GM20000 (cell line): ENCODE results near the gene WWOX.

ENCODE experiments used
- DNase-seq: peaks from one replicate; pipeline ENCODE4 v3.0.0; 2012; ENCODE audit warnings: low spot score
- CTCF ChIP-seq: IDR thresholded peaks from 2 replicates; pipeline ENCODE4 v1.5.1; 2012; ENCODE audit warnings: mild to moderate bottlenecking, control low read depth; ENCODE audit errors: extremely low read depth, missing control alignments

Gene WWOX

DNA sequence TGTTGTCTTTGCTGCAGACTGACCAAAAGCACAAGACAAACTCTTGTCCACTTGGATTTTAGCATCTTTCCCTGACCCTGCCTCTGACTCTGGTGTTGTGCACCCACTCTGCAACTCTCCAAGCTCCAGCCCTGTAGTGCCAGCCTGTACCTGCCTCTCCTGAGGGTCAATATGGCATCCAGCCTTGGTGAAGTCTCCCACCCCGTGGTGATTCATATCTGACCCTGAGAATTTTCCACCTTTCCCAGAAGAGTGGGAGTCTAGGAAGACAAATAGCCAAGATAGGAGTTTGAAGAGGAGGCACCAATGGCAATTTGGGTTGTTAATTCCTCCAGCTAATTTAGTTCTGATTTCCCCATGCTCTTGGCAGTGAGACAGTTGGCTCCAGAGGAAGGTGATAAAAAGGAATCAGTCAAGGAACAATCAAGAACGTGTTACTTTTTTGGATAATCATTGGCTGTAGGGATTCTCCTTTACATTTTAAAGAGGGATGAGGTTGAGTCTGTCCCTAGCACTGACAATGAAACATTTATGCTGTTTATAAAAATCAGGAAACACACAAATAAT is 1085.1 kb downstream of the WWOX start:
- no peak for TF ChIP-seq CTCF
- DNase-seq = no peak

DNA sequence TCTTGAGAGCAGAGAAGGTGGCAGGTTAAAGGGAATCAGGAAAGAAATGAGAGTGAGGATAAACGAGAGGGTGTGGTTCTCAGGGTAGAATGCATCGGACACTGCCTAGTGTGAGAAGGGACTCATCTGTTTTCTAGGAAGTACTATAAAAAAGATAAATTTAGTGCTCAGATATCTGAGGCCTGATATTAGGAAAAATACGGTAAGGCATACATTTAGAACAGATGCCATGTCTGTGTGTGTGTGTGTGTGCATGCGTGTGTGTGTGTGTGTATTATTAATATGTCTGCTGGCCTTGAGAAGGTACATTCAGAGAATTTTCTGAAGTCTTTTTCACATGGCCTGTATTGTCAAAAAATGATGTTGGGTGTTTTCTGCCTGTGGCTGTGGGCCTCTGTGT is 1086.3 kb downstream of the WWOX start:
- TF ChIP-seq CTCF = no peak
- DNase-seq = no peak

DNA sequence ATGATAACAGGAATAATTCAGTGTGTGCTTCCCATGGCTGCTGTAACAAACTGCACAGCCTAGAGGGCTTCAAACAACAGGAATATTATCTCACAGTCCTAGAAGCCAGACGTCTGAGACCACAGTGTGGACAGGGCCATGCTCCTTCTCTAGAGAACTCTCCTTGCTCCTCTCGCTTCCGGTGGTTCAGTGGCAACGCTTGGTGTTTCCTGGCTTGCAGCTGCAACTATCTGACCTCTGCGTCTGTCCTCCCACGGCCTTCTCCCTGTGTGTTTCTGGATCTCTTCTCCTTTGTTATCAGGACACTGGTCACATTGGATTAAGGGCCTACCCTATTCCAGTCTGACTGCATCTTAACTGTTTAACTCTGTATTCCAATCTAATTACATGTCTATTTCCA is 1086.7 kb downstream of the WWOX start:
- no peak for TF ChIP-seq CTCF
- DNase-seq = no peak

GRCh38 chr16:79188115-79188738 is 1088.8 kb downstream of the WWOX start:
- DNase-seq = no peak

DNA sequence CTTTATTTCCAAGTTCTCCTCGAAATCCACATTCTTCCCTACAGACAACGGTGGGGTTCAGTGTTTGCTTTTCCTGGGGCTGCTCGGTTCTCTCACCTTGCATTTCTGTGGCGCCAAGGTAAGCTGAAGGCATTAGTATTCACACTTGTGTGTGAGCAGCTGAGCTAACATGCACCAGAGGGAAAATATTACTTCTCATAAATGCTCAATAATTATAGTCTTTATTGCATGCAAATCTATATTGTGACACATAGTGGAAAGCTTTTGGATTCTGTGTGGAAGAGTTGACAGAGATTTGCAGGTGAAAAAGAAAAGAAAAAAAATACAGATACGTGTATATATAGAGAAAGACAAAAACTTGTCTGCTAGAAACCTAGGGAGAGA is 1089.3 kb downstream of the WWOX start:
- no peak for TF ChIP-seq CTCF

More at GRCh38 chr16:79188115-79188738, 1088.8 kb downstream of the WWOX start:
- no peak for TF ChIP-seq CTCF

DNA sequence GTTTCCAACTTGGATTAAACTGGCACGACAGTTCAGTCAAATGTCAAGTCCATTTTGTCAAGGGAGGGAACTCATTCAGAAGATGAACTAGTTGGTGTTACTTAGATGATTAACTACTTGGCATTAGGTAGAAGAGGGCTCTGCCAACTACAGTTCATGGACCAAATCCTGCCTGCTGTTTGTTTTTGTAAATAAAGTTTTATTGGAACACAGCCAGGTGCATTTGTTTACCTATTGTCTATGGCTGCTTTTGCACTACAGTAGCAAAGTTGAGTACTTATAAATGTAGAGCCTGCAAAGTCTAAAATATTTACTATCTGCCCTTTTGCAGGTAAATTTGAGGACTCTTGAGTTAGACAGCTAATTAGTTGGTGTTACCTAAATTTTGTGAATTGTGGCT is 1091.1 kb downstream of the WWOX start:
- DNase-seq = no peak

More for the DNA sequence above, 1089.3 kb downstream of the WWOX start:
- no peak for DNase-seq

More for the DNA sequence above, 1091.1 kb downstream of the WWOX start:
- no peak for TF ChIP-seq CTCF
